Breast epithelium (tissue), 3 donors: ENCODE data around the gene NPIPB13. TPM values are rescaled to one million over a fixed set of nuclear protein-coding genes. Genes with fewer than 3 reads are reported as not detected.

ENCODE experiments used
- total RNA-seq, 3 donors: library from RNA; depleted of rRNA; stranded (reverse); fragments of >200 nt; gene quantifications; one replicate each; pipeline ENCODE4 v1.1.0, GENCODE V29; 2016

Gene NPIPB13
- total RNA-seq, 3 donors from 2014 or later: 5.9 to 14.0 (median 10.2) TPM

Other genes starting within 250 kb of the NPIPB13 start
- gene DOC2A, start 237.5 kb downstream of the NPIPB13 start, total RNA-seq: 1 to 10 TPM in 2 of 3 donors, under 1 TPM in 1; 0.48 to 4.5 (median 2.3) TPM
- gene C16orf92, start 225.3 kb downstream of the NPIPB13 start, total RNA-seq: not detected
- gene TLCD3B, start 217.2 kb downstream of the NPIPB13 start, total RNA-seq: under 1 TPM in 1 of 3 donors, not detected in 2; 0.29 TPM
- 100 to 1,000 TPM; 479 to 672 (median 540) TPM for gene ALDOA, start 182.7 kb downstream of the NPIPB13 start, total RNA-seq
- 10 to 100 TPM; 47.7 to 55.1 (median 51.7) TPM for gene PPP4C, start 172.5 kb downstream of the NPIPB13 start, total RNA-seq
- under 1 TPM; 0.73 to 0.98 (median 0.80) TPM for gene TBX6, start 156.6 kb downstream of the NPIPB13 start, total RNA-seq
- 100 to 1,000 TPM; 106 to 143 (median 114) TPM for gene YPEL3, start 152.3 kb downstream of the NPIPB13 start, total RNA-seq
- 1 to 10 TPM; 1.6 to 7.3 (median 2.0) TPM for gene GDPD3, start 134.9 kb downstream of the NPIPB13 start, total RNA-seq
- 10 to 100 TPM; 46.5 to 82.1 (median 67.5) TPM for gene MAPK3, start 125.3 kb downstream of the NPIPB13 start, total RNA-seq
- 10 to 100 TPM; 24.4 to 30.9 (median 24.9) TPM for gene CORO1A, start 64.9 kb downstream of the NPIPB13 start, total RNA-seq
- 100 to 1,000 TPM; 125 to 267 (median 258) TPM for gene BOLA2B, start 54.8 kb downstream of the NPIPB13 start, total RNA-seq
- 10 to 100 TPM; 27.4 to 59.0 (median 34.7) TPM for gene SLX1A, start 54.6 kb downstream of the NPIPB13 start, total RNA-seq
- gene SULT1A3, start 49.2 kb downstream of the NPIPB13 start, total RNA-seq: 10 to 100 TPM; 12.3 to 27.0 (median 15.7) TPM
- gene CD2BP2, start 106.8 kb upstream of the NPIPB13 start, total RNA-seq: 10 to 100 TPM; 26.2 to 47.2 (median 38.3) TPM
- gene TBC1D10B, start 122.0 kb upstream of the NPIPB13 start, total RNA-seq: 10 to 100 TPM; 19.0 to 22.2 (median 21.0) TPM
- gene MYL11, start 126.3 kb upstream of the NPIPB13 start, total RNA-seq: not detected
- 1 to 10 TPM; 1.3 to 4.6 (median 2.7) TPM for gene SEPTIN1, start 134.1 kb upstream of the NPIPB13 start, total RNA-seq
- 1 to 10 TPM; 4.8 to 9.5 (median 6.2) TPM for gene ZNF48, start 146.9 kb upstream of the NPIPB13 start, total RNA-seq
- 10 to 100 TPM; 21.1 to 29.2 (median 22.2) TPM for gene ZNF771, start 159.1 kb upstream of the NPIPB13 start, total RNA-seq
- 10 to 100 TPM; 11.2 to 25.6 (median 20.1) TPM for gene DCTPP1, start 181.6 kb upstream of the NPIPB13 start, total RNA-seq
- gene SEPHS2, start 197.4 kb upstream of the NPIPB13 start, total RNA-seq: 10 to 100 TPM; 28.8 to 44.5 (median 40.6) TPM
- gene ITGAL, start 224.3 kb upstream of the NPIPB13 start, total RNA-seq: 1 to 10 TPM; 2.3 to 5.7 (median 2.4) TPM